Measurements from ENCODE around the gene CERS1. TPM values are rescaled to one million over a fixed set of nuclear protein-coding genes. Genes with fewer than 3 reads are reported as not detected.

Gene CERS1
- polyA plus RNA-seq, 3 donors: not detected

- TF ChIP-seq CTCF (IDR thresholded peaks at IDR 0.05): no peak
- Histone ChIP-seq H3K36me3 (replicated peaks in 1 of 2; ENCODE audit: control insufficient read depth in 1 of 2, insufficient read depth in 2 of 2, low read length in 2 of 2) (peaks cover 50 to 55% of the 10 kb centered on the region in 2 donors), H4K20me1 (ENCODE audit: insufficient read depth, low read length) (peaks cover 40% of the 10 kb centered on the region), H3K27me3 (ENCODE audit: control insufficient read depth in 2 of 2, insufficient read depth in 2 of 2, low read length in 2 of 2) (peaks cover 3 to 19% of the 10 kb centered on the region in 2 donors), H3K4me2 (replicated peaks; ENCODE audit: extremely low read depth, low read length, poor library complexity, severe bottlenecking) (no peak overlapping the region), H3K27ac (ENCODE audit: low read depth in 1 of 2, low read length in 2 of 2) (no peak overlapping the region), H2AFZ (ENCODE audit: insufficient read depth, low read depth, low read length, poor library complexity, severe bottlenecking) (no peak overlapping the region), H3K79me2 (ENCODE audit: insufficient read depth, low read length) (no peaks in the 10 kb centered on the region), H3K9ac (ENCODE audit: insufficient read depth, low read length, poor library complexity, severe bottlenecking) (no peak overlapping the region), H3K4me1 (ENCODE audit: control insufficient read depth in 1 of 2, insufficient read depth in 2 of 2, low read length in 2 of 2) (peaks cover 4 to 9% of the 10 kb centered on the region in 2 donors), H3K9me3 (replicated peaks in 1 of 2; ENCODE audit: control insufficient read depth in 1 of 2, insufficient read depth in 1 of 2, low read length in 2 of 2) (peaks cover 0 to 2% of the 10 kb centered on the region in 2 donors), H3K4me3 (replicated peaks in 1 of 3; ENCODE audit: low read depth in 2 of 3, low read length in 3 of 3) (no peak overlapping the region)
- Mint-ChIP-seq H3K4me3 (no peak overlapping the region), H3K27ac (no peak overlapping the region), H3K9me3 (peaks cover 0 to 7% (median 4%) of the 10 kb centered on the region in 7 donors), H3K4me1 (peaks cover 11% of the 10 kb centered on the region), H3K36me3 (peaks cover 46 to 61% of the 10 kb centered on the region in 2 donors), H3K27me3 (ENCODE audit: low read depth in 3 of 3) (peaks cover 16 to 26% (median 18%) of the 10 kb centered on the region in 3 donors)
- WGBS (ENCODE audit: insufficient coverage): 99% methylated on average over 13 of the region's 20 CpGs
- no peak for DNase-seq
- intact Hi-C loops (cut with micrococcal nuclease): no loop called here
These were observed 3.9 kb upstream of the CERS1 start for GRCh38 chr19:18899624-18900560.

GRCh38 chr19:18898607-18899408 lies 2.9 kb upstream of the CERS1 start:
- WGBS (ENCODE audit: insufficient coverage): 93% methylated on average over 15 of the region's 18 CpGs
- Histone ChIP-seq H3K36me3 (replicated peaks in 1 of 2; ENCODE audit: control insufficient read depth in 1 of 2, insufficient read depth in 2 of 2, low read length in 2 of 2) (peaks cover 41 to 44% of the 10 kb centered on the region in 2 donors), H3K9me3 (replicated peaks in 1 of 2; ENCODE audit: control insufficient read depth in 1 of 2, insufficient read depth in 1 of 2, low read length in 2 of 2) (peaks cover 0 to 5% of the 10 kb centered on the region in 2 donors), H3K79me2 (ENCODE audit: insufficient read depth, low read length) (no peaks in the 10 kb centered on the region), H4K20me1 (ENCODE audit: insufficient read depth, low read length) (peaks cover 35% of the 10 kb centered on the region), H2AFZ (ENCODE audit: insufficient read depth, low read depth, low read length, poor library complexity, severe bottlenecking) (no peak overlapping the region), H3K27me3 (ENCODE audit: control insufficient read depth in 2 of 2, insufficient read depth in 2 of 2, low read length in 2 of 2) (peaks cover 3 to 30% of the 10 kb centered on the region in 2 donors), H3K4me2 (replicated peaks; ENCODE audit: extremely low read depth, low read length, poor library complexity, severe bottlenecking) (no peak overlapping the region), H3K4me1 (ENCODE audit: control insufficient read depth in 1 of 2, insufficient read depth in 2 of 2, low read length in 2 of 2) (peaks cover 4 to 10% of the 10 kb centered on the region in 2 donors), H3K27ac (ENCODE audit: low read depth in 1 of 2, low read length in 2 of 2) (no peak overlapping the region), H3K4me3 (replicated peaks in 1 of 3; ENCODE audit: low read depth in 2 of 3, low read length in 3 of 3) (no peak overlapping the region), H3K9ac (ENCODE audit: insufficient read depth, low read length, poor library complexity, severe bottlenecking) (no peak overlapping the region)
- H3K36me3 Mint-ChIP-seq: peaks cover 39 to 50% of the 10 kb centered on the region in 2 donors
- no peak overlapping the region for H3K4me3 Mint-ChIP-seq
- no peak for DNase-seq
- H3K27me3 Mint-ChIP-seq (ENCODE audit: low read depth in 3 of 3): peaks cover 25 to 37% (median 26%) of the 10 kb centered on the region in 3 donors
- intact Hi-C loops (cut with micrococcal nuclease): no loop called here
- H3K27ac Mint-ChIP-seq: no peak overlapping the region
- no peak for TF ChIP-seq CTCF (IDR thresholded peaks at IDR 0.05)
- H3K9me3 Mint-ChIP-seq: peaks cover 0 to 8% (median 4%) of the 10 kb centered on the region in 7 donors
- H3K4me1 Mint-ChIP-seq: peaks cover 14% of the 10 kb centered on the region

Data from CD14-positive monocyte (primary cell).